ENCODE results near the gene MED27. TPM values are rescaled to one million over a fixed set of nuclear protein-coding genes. Genes with fewer than 3 reads are reported as not detected.

Gene MED27
- total and polyA plus RNA-seq, 9 of the 15 experiments (the other 6 are each of a cell fraction or from before 2014, with no cell fraction given) = 24.4 to 91.0 (median 36.1) TPM

DNA sequence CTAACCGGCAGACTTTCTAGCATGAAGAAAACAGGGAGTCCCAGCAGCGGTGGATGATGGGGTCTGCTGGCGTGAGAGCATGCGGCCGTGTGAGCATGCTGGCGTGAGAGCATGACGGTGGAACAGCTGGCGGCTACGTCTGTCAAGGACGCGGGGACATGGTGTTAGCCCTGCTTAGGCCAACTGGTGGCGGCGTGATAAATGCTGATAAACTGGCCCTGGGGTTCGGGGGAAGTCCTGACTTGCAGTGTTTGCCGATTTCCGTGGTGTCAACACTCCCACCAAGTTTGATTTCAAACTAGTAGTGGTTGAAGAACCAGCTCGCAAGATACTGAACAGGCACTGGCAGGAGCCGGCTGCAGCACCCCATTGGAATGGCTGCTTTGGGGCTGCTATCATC, 217.4 kb downstream of the MED27 start:
- no peak for DNase-seq (ENCODE audit: extremely low read depth in 1 of 4, low spot score in 3 of 4)
- Histone ChIP-seq H3K27ac (ENCODE audit: extremely low read depth, low read depth, low read length) (no peak overlapping the region), H2AFZ (ENCODE audit: low read depth, low read length) (no peak overlapping the region), H3K9ac (ENCODE audit: insufficient read depth in 1 of 2, low read depth in 2 of 2, low read length in 2 of 2) (no peak overlapping the region), H3K9me3 (replicated peaks; ENCODE audit: control insufficient read depth, insufficient read depth, low read depth, low read length) (no peaks in the 10 kb centered on the region), H3K79me2 (ENCODE audit: control insufficient read depth, insufficient read depth, low read length) (no peaks in the 10 kb centered on the region), H3K36me3 (ENCODE audit: control insufficient read depth, insufficient read depth, low read length) (peaks cover 10% of the 10 kb centered on the region; the same call in 2 of the 3 replicates), H3K27me3 (ENCODE audit: control insufficient read depth in 2 of 2, insufficient read depth in 2 of 2, low read length in 2 of 2) (no peaks in the 10 kb centered on the region), H3K4me2 (ENCODE audit: insufficient read depth, low read length) (no peak overlapping the region), H3K9me1 (ENCODE audit: control insufficient read depth, insufficient read depth, low read length) (no peaks in the 10 kb centered on the region), H4K20me1 (replicated peaks; ENCODE audit: control insufficient read depth, insufficient read depth, low read length) (peaks cover 4% of the 10 kb centered on the region; the same call in 1 of the 2 replicates), H3K4me1 (replicated peaks in 1 of 2; ENCODE audit: control insufficient read depth in 2 of 2, insufficient read depth in 2 of 2, low read length in 2 of 2) (no peaks in the 10 kb centered on the region), H3K4me3 (no peak overlapping the region)
- intact Hi-C loops (cut with micrococcal nuclease) (no loop called here), in situ Hi-C loops (cut with MboI) (no loop called here)
- BruUV-seq (replicated peaks) = no TSS peak
- ChIA-PET CTCF (ENCODE audit: low intra/inter-chr PET ratio) (no interaction called here), POLR2A (interaction anchor here (0.6 to 0.7 kb wide), 3 partner anchors 8 to 196 kb away, joined by 3 read pairs; no protein-coding TSS in a partner anchor)
- ATAC-seq = no peak
- WGBS (ENCODE audit: insufficient coverage, low coverage, missing lambda C conversion rate) = 78% methylated on average over 18 of the region's 18 CpGs
- no peak for TF ChIP-seq FOXP1 (CRISPR knock-in tag; IDR thresholded peaks at IDR 0.05)
- TF ChIP-seq, protein P1, sequence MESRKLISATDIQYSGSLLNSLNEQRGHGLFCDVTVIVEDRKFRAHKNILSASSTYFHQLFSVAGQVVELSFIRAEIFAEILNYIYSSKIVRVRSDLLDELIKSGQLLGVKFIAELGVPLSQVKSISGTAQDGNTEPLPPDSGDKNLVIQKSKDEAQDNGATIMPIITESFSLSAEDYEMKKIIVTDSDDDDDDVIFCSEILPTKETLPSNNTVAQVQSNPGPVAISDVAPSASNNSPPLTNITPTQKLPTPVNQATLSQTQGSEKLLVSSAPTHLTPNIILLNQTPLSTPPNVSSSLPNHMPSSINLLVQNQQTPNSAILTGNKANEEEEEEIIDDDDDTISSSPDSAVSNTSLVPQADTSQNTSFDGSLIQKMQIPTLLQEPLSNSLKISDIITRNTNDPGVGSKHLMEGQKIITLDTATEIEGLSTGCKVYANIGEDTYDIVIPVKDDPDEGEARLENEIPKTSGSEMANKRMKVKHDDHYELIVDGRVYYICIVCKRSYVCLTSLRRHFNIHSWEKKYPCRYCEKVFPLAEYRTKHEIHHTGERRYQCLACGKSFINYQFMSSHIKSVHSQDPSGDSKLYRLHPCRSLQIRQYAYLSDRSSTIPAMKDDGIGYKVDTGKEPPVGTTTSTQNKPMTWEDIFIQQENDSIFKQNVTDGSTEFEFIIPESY (CRISPR knock-in tag; IDR thresholded peaks at IDR 0.05) = no peak
- FAIRE-seq = no peak

DNA sequence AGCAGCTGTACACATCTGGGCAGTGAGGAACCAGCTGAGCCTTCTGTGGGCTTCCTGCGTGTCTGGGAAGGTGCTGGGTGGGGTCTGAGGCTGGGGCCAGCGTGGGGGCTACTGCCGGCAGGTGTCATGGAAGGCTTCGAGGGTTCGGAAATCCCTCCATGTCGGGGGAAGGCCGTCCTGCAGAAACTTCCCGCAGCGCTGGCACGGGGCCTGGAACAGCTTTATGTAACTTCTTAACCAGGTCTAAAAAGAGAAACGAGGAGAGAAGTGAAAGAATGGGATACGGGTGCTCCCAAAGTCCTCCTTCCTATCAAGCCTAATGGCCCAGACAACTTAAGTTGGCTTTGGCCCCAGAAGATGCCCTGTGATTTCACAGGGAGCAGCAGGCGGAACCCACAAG, 219.2 kb downstream of the MED27 start:
- intact Hi-C loops (cut with micrococcal nuclease) (no loop called here), in situ Hi-C loops (cut with MboI) (no loop called here)
- ATAC-seq (no peak), FAIRE-seq (no peak), DNase-seq (ENCODE audit: extremely low read depth in 1 of 4, low spot score in 3 of 4) (no peak)
- no TSS peak for BruUV-seq (replicated peaks)
- no peaks in the 10 kb centered on the region for H3K9me3 ChIP-seq (replicated peaks; ENCODE audit: control insufficient read depth, insufficient read depth, low read depth, low read length)
- H3K9me1 ChIP-seq (ENCODE audit: control insufficient read depth, insufficient read depth, low read length) = no peaks in the 10 kb centered on the region
- CTCF ChIA-PET (ENCODE audit: low intra/inter-chr PET ratio) = no interaction called here
- TF ChIP-seq PYGO2 (tag; IDR thresholded peaks at IDR 0.05) (no peak), MIER1 (IDR thresholded peaks at IDR 0.05; ENCODE audit: low read depth) (no peak), HOXB6 (CRISPR knock-in tag; IDR thresholded peaks at IDR 0.05; ENCODE audit: borderline replicate concordance) (no peak), TAF7 (tag; IDR thresholded peaks at IDR 0.05) (no peak), ILK (tag; IDR thresholded peaks at IDR 0.05; ENCODE audit: borderline replicate concordance, low read depth) (no peak), ZNF143 (CRISPR knock-in tag; IDR thresholded peaks at IDR 0.05) (no peak), GABPB1 (CRISPR knock-in tag; IDR thresholded peaks at IDR 0.05) (no peak)
- TF ChIP-seq, protein P2, sequence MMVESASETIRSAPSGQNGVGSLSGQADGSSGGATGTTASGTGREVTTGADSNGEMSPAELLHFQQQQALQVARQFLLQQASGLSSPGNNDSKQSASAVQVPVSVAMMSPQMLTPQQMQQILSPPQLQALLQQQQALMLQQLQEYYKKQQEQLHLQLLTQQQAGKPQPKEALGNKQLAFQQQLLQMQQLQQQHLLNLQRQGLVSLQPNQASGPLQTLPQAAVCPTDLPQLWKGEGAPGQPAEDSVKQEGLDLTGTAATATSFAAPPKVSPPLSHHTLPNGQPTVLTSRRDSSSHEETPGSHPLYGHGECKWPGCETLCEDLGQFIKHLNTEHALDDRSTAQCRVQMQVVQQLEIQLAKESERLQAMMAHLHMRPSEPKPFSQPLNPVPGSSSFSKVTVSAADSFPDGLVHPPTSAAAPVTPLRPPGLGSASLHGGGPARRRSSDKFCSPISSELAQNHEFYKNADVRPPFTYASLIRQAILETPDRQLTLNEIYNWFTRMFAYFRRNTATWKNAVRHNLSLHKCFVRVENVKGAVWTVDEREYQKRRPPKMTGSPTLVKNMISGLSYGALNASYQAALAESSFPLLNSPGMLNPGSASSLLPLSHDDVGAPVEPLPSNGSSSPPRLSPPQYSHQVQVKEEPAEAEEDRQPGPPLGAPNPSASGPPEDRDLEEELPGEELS (CRISPR knock-in tag; IDR thresholded peaks at IDR 0.05; ENCODE audit: borderline replicate concordance) = no peak
- 0 out of 2 replicates have a peak, but pooled peaks cover 4% of the 10 kb centered on the region for H4K20me1 ChIP-seq (replicated peaks; ENCODE audit: control insufficient read depth, insufficient read depth, low read length)
- H3K9ac ChIP-seq (ENCODE audit: insufficient read depth in 1 of 2, low read depth in 2 of 2, low read length in 2 of 2) = no peak overlapping the region
- H3K27me3 ChIP-seq (ENCODE audit: control insufficient read depth in 2 of 2, insufficient read depth in 2 of 2, low read length in 2 of 2) = peaks cover 0 to 4% of the 10 kb centered on the region in 2 experiments; a peak in 2 of 5 replicates
- peaks cover 0 to 4% of the 10 kb centered on the region in 2 experiments; a peak in 1 of 5 replicates for H3K4me1 ChIP-seq (replicated peaks in 1 of 2; ENCODE audit: control insufficient read depth in 2 of 2, insufficient read depth in 2 of 2, low read length in 2 of 2)
- peaks cover 10% of the 10 kb centered on the region; the same call in 2 of the 3 replicates for H3K36me3 ChIP-seq (ENCODE audit: control insufficient read depth, insufficient read depth, low read length)
- no peak overlapping the region for H2AFZ ChIP-seq (ENCODE audit: low read depth, low read length)
- no peak overlapping the region for H3K4me3 ChIP-seq
- POLR2A ChIA-PET = no interaction called here
- 91% methylated on average over 12 of the region's 13 CpGs for WGBS (ENCODE audit: insufficient coverage, low coverage, missing lambda C conversion rate)
- H3K27ac ChIP-seq (ENCODE audit: extremely low read depth, low read depth, low read length) = no peak overlapping the region
- H3K79me2 ChIP-seq (ENCODE audit: control insufficient read depth, insufficient read depth, low read length) = no peaks in the 10 kb centered on the region
- no peak overlapping the region for H3K4me2 ChIP-seq (ENCODE audit: insufficient read depth, low read length)

Measured in K562 (cell line).